ENCODE measurements around the gene OR13J1.

DNA sequence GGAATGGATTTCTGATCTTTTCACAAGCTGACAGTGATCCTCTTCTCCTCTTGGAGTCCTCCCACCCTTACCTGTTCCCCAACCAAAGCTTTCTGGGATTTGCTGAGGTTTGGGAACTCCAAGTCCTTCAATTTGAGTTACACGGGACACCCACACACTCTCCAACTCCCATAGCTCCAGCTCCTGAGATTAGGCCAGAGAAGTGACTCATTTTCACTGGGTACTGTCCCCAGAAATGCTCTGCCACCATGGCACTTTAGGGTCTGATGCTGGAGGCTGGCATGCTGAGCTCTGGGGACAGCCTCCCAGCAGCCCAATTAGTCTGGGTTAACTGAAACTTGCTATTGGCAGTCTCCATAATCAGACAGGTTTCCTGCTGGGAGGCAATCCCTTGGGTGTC lies 21.9 kb upstream of the OR13J1 start:
- TF ChIP-seq, protein P1, sequence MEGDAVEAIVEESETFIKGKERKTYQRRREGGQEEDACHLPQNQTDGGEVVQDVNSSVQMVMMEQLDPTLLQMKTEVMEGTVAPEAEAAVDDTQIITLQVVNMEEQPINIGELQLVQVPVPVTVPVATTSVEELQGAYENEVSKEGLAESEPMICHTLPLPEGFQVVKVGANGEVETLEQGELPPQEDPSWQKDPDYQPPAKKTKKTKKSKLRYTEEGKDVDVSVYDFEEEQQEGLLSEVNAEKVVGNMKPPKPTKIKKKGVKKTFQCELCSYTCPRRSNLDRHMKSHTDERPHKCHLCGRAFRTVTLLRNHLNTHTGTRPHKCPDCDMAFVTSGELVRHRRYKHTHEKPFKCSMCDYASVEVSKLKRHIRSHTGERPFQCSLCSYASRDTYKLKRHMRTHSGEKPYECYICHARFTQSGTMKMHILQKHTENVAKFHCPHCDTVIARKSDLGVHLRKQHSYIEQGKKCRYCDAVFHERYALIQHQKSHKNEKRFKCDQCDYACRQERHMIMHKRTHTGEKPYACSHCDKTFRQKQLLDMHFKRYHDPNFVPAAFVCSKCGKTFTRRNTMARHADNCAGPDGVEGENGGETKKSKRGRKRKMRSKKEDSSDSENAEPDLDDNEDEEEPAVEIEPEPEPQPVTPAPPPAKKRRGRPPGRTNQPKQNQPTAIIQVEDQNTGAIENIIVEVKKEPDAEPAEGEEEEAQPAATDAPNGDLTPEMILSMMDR (IDR thresholded peaks at IDR 0.05) = no peak
- TF ChIP-seq POLR2A (IDR thresholded peaks at IDR 0.05) = no peak
- no peak for TF ChIP-seq EP300 (IDR thresholded peaks at IDR 0.05)
